ENCODE data around the gene LARGE1.

Gene LARGE1

GRCh38 chr22:33261699-33262098 lies 658.6 kb downstream of the LARGE1 start:
- DNase-seq, result no peak

DNA sequence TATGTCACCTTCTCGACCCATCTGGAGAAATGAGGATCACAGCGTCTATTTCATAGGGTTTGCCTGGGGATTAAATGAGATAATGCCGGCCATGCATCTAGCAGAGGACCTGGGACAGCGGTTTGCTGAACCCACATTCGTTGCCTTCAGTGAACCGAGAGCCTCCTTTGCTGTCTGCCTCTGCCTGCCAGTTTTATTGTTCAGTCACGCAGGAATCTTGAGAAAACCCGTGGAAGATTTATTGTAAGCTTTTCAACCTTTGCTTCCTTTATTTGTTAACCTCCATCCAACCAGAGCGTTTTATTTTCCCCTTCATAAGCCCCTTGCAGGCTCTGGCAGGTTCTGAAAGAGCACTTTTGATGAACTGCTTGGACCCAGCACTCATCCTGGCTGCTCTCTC lies 659.8 kb downstream of the LARGE1 start:
- no peak for DNase-seq

- no peak for DNase-seq
Observed at GRCh38 chr22:33255791-33256190, 664.5 kb downstream of the LARGE1 start.

GRCh38 chr22:33248948-33249347 lies 671.3 kb downstream of the LARGE1 start:
- DNase-seq, result no peak

- DNase-seq, result no peak
Observed at GRCh38 chr22:33247758-33248157, 672.5 kb downstream of the LARGE1 start.

- no peak for DNase-seq
Observed at GRCh38 chr22:33242078-33242477, 678.2 kb downstream of the LARGE1 start.

- no peak for DNase-seq
Observed at GRCh38 chr22:33240888-33241475, 679.3 kb downstream of the LARGE1 start.

DNA sequence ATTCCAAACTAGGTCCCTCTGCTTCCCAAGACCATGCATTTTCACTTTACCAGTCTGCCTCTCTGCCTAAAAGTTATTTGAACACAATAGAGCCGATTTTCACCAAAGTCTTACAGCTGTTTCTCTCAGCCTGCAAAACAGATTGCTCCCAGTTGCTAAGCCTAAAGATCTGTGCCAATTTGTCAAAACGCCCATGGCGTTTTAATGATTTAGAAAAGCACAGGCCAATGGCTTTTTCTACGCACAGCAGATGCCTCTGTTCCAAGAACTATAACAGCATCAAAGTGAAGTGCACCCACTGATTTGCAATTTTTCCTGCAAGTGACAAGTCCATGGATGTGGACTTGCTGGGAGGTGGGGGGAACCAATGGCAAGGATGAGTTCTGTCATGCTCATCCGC lies 688.2 kb downstream of the LARGE1 start:
- no peak for DNase-seq

DNA sequence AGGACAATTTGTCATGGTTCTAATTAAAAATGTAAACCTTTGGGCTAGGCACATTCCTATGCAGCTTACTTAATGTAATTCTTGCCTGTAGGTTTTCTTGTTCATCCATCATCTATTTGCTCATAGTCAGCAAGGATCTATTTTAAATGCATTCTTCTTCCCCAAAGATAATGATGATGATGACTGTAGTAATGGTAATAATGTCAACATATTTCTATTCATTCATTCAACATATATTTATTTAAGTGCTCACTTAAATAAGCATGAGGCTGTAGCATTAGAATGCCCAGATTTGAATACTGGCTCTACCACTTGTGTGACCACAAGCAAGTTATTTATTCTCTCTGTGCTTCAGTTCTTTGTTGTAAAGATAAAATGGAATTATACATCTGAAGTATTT lies 692.5 kb downstream of the LARGE1 start:
- DNase-seq, result no peak

DNA sequence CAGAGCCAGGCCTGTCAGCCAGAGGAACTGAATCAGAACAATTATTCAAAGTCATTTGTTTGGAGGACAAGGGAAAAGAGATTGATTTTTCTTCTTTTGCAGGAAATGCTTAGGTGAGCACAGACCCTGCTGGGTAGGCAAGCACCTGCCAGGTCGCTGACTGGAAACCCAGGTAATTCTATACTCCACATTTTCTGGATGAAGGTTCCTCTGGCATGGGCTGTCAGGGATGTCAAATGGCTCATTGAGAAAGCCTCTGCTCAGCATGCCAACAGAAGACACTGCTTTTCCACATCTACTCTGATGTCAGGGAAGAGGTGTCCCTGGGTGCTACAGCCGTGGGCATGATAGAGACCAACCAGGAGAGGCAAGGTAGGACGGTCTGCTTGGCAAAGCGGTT lies 695.4 kb downstream of the LARGE1 start:
- no peak for DNase-seq
